GM10248 (cell line): ENCODE measurements around the gene SPSB3.

Experiments used
- CTCF ChIA-PET: fragments of 300-600 bp; sonication (Branson Sonifier 250); formaldehyde crosslinking; extraction: SDS; loops from one replicate; lab custom pipeline; 2021; ENCODE audit warnings: antibody characterized with exemption; lab: Yijun Ruan, JAX
- POLR2A ChIA-PET: fragments of 350-650 bp; sonication (Branson Sonifier 250); formaldehyde crosslinking; extraction: SDS; loops from one replicate; lab custom pipeline; 2020; ENCODE audit warnings: antibody characterized with exemption; lab: Yijun Ruan, JAX
- DNase-seq: peaks from one replicate; pipeline ENCODE4 v3.0.0; 2012; ENCODE audit errors: extremely low spot score
- TF ChIP-seq, protein P1 (sequence below): IDR thresholded peaks from 2 replicates; pipeline ENCODE4 v1.5.1; 2012; ENCODE audit warnings: mild to moderate bottlenecking, low read depth; ENCODE audit errors: extremely low read depth, missing control alignments, control extremely low read depth

SPSB3 gene

GRCh38 chr16:1825864-1826690 lies 43.7 kb upstream of the SPSB3 start:
- peak; percentile 88 for DNase-seq
- ChIA-PET CTCF (interaction anchor here (1.0 kb wide), 1 partner anchor 43 kb away, joined by 3 read pairs; the partner anchor contains the start of genes NUBP2 and SPSB3), POLR2A (no interaction called here)
- TF ChIP-seq, protein P1, sequence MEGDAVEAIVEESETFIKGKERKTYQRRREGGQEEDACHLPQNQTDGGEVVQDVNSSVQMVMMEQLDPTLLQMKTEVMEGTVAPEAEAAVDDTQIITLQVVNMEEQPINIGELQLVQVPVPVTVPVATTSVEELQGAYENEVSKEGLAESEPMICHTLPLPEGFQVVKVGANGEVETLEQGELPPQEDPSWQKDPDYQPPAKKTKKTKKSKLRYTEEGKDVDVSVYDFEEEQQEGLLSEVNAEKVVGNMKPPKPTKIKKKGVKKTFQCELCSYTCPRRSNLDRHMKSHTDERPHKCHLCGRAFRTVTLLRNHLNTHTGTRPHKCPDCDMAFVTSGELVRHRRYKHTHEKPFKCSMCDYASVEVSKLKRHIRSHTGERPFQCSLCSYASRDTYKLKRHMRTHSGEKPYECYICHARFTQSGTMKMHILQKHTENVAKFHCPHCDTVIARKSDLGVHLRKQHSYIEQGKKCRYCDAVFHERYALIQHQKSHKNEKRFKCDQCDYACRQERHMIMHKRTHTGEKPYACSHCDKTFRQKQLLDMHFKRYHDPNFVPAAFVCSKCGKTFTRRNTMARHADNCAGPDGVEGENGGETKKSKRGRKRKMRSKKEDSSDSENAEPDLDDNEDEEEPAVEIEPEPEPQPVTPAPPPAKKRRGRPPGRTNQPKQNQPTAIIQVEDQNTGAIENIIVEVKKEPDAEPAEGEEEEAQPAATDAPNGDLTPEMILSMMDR: no peak

GRCh38 chr16:1825381-1825863 lies 43.1 kb upstream of the SPSB3 start:
- DNase-seq: no peak
- CTCF ChIA-PET: interaction anchor here (1.0 kb wide), 1 partner anchor 43 kb away, joined by 3 read pairs; the partner anchor contains the start of genes NUBP2 and SPSB3
- TF ChIP-seq, protein P1: no peak
- POLR2A ChIA-PET: no interaction called here

GRCh38 chr16:1823821-1824220 lies 41.5 kb upstream of the SPSB3 start:
- ChIA-PET CTCF (interaction anchor here (1.3 to 1.6 kb wide), 2 partner anchors 10 to 17 kb away, joined by 3 to 4 read pairs; no protein-coding TSS in a partner anchor), POLR2A (no interaction called here)
- DNase-seq: peak; percentile 39
- TF ChIP-seq, protein P1: peak; percentile 15

DNA sequence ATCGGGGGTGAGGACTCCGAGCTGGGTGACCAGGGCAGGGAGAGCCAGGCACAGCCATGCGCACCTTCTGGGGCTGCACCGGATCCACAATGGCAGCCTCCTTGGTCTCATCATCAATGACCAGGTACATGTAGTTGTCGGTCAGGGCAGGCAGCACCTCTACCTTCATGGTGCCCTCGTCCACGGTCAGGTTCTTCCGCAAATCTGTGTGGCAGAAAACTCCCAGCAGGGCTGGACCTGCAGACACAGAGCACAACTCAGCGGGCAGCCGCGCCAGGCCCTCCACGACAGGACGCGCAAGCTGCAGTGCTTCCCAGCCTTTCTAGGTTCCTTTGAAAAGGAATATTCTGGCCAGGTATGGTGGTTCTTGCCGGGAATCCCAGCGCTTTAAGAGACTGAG lies 40.4 kb upstream of the SPSB3 start:
- ChIA-PET POLR2A (interaction anchor here (0.7 kb wide), 1 partner anchor 40 kb away, joined by 5 read pairs; the partner anchor contains the start of genes NUBP2 and SPSB3), CTCF (interaction anchor here (1.6 kb wide), 1 partner anchor 9 kb away, joined by 4 read pairs; no protein-coding TSS in a partner anchor)
- no peak for DNase-seq
- TF ChIP-seq, protein P1: no peak

- no peak for DNase-seq
- ChIA-PET CTCF (no interaction called here), POLR2A (no interaction called here)
- TF ChIP-seq, protein P1: no peak
Measured at GRCh38 chr16:1821861-1822611, 39.7 kb upstream of the SPSB3 start.

DNA sequence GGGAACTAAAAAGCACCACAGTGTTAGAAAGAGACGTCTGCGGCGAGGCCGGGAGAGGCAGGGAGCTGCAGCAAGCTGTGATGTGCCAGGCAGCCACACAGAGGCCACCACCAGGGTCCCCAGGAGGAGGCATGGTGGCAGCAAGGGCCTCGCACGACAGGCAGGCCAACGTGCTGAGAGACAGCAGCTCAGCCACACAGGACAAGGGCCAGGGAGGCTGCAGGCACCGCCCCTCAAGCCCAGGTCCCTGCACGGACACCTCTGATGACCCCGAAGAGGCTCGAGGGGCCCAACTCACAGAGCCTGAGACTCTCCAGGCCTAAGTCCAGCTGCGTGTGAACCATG lies 38.5 kb upstream of the SPSB3 start:
- CTCF ChIA-PET: interaction anchor here (1.2 kb wide), 1 partner anchor 10 kb away, joined by 4 read pairs; no protein-coding TSS in a partner anchor
- POLR2A ChIA-PET: no interaction called here
- TF ChIP-seq, protein P1: no peak
- no peak for DNase-seq
